HG03064 (cell line): Measurements from ENCODE around the gene ATP5MC2.
"Not testable (repeated sequence)": the region's sequence is repeated elsewhere in the genome, so short reads cannot be mapped to it uniquely, and the experiment has no call there.

Source experiments
- ATAC-seq: cut with Tn5 transposase; IDR thresholded peaks from one replicate; pipeline ENCODE4 v1.9.1; 2021; ENCODE audit warnings: low read depth; ENCODE audit not compliant: unreplicated experiment

Gene ATP5MC2

GRCh38 chr12:53695152-53696145, 19.6 kb upstream of the ATP5MC2 start:
- ATAC-seq, result no peak

DNA sequence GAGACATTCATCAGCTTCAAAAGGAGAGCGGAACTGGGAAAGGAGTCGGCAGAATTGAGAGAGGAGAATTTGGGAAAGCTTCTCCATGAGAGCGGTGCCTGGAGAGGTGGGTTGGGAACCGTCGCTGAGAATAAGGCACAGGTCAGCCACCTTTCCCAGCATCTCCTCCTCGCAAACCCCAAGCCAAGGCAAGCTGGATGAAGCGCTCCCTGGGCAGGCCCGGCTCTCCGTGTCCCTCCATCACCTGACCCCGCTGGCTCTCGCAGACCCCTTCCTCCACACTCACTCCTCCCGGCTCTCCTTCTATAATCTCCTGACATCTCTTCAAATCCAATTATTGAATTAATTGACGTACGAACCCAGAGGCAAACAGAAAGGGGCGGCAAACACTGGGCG, 18.9 kb upstream of the ATP5MC2 start:
- no peak for ATAC-seq

GRCh38 chr12:53688134-53688533, 12.3 kb upstream of the ATP5MC2 start:
- ATAC-seq, result no peak

GRCh38 chr12:53686436-53686835, 10.6 kb upstream of the ATP5MC2 start:
- no peak for ATAC-seq

- ATAC-seq, result no peak
Measured at GRCh38 chr12:53684654-53685220, 8.9 kb upstream of the ATP5MC2 start.

DNA sequence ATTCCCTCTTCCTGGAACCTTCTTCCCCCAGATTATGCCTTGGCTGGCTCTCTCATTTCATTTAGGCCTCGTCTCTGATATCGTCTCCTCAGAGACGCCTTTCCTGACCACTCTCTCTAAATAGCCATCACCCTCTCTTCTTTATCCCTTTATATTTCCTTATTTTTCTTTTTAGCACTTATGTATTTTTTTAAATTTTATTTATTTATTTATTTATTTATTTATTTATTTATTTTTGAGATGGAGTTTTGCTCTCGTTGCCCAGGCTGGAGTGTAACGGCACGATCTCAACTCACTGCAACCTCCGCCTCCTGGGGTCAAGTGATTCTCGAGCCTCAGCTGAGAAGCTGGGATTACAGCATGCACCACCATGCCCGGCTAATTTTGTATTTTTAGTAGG, 8.1 kb upstream of the ATP5MC2 start:
- ATAC-seq, result no peak

- no peak for ATAC-seq
Measured at GRCh38 chr12:53683494-53683893, 7.6 kb upstream of the ATP5MC2 start.

GRCh38 chr12:53680061-53680460, 4.2 kb upstream of the ATP5MC2 start:
- ATAC-seq, result not testable (repeated sequence)

DNA sequence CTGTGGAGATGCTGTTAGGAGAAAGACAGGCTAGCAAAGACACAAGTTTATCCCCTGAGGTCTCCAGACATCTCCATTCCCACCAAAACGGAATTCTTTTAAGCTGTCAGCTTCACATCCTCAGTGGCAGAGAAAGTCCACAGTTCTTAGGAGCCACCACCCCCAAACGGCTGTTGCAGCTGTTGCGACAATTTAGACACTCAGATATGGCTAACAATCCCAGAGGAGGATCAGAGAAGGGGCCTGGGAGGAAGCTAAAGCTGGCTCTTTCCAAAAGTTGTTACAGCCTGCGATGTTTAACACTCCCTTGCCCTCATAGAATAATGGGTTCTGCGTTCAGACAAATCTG, 1.9 kb upstream of the ATP5MC2 start:
- no peak for ATAC-seq

GRCh38 chr12:53677016-53677799, 1.3 kb upstream of the ATP5MC2 start:
- ATAC-seq, result no peak

DNA sequence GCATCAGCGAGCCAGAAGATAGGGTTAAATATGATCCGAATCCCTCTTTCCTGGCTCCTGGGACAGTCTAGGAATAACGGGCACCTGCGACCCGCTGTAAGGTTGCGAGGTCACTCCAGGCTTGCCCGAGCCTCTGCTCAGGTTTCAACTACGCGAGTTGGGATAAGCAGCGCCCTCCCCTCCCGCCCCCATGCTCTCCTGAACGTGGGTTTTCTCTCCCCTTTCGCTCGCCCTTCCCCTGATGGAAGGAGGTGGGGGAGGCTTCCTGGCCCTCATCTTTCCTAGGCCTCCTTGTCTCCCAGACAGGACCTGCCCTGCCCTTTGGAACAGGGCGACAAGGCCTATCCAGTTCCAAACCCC, 753 bp upstream of the ATP5MC2 start:
- no peak for ATAC-seq

DNA sequence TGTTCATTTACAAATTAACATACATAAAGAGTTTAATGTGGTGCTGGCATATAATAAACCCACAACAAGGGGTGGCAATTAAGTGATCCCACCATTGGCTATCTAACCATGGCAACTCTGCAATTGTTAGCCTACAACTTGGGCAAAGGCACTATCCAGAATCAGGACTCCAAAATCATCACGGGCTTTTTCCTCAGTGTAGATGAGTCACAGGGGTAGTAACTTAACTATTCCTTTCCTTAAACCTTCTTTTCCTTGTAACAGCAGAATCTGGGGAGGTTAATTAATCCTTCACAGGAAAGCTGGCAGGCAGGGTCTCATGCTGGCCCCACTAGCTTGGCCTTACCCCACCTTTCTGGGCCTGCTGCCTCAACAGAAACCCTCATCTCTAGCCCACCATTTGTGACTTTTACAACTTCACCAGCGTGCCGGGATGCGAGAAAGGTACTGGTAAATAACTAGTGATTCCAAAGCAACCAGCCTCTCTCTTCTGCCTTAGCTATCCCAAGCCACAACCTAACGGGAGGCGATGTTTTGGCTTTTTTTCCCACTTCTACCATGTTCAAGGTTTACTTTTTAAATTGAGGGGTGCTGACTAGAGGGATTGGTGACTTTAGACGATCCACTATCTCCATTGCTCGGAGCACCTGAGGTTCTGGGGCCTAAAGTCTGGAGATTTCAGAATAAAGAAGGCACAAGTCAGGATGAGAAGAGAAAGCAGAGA, 744 bp downstream of the ATP5MC2 start:
- ATAC-seq, result no peak

GRCh38 chr12:53670971-53671370, 4.9 kb downstream of the ATP5MC2 start:
- no peak for ATAC-seq

DNA sequence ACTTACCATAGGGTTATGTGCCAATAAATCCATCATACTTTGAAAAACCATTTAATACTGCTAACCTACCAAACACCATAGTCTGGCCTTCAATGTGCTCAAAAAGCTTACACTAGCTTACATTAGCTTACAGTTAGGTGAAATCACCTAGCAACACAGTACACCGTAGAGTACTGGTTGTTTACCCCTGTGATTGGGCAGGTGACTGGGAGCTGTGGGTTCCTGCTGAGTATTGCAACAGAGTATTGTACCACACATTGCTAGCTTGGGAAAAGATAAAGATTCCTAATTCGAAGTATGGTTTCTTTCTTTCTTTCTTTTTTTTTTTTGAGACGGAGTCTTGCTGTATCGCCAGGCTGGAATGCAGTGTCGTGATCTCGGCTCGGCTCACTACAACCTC, 5.6 kb downstream of the ATP5MC2 start:
- ATAC-seq, result no peak

DNA sequence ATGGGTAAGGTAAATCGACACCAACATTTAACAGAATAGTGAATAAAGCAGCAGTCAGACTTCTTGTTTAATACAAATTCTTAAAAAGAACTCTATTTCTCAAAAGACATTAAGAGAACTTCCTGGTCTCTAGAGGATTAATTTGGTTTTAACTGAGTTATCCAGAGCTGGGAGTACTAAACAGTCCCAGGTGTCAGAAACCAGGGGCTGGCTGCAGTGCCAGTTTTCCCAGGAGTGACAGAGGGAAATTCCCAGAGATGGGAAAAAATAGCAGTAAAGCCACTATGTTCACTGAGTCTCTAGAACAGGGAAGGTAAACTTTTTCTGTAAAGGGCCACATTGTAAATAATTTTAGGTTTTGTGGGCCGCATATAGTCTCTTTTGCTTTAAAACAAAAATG, 8.8 kb downstream of the ATP5MC2 start:
- no peak for ATAC-seq

DNA sequence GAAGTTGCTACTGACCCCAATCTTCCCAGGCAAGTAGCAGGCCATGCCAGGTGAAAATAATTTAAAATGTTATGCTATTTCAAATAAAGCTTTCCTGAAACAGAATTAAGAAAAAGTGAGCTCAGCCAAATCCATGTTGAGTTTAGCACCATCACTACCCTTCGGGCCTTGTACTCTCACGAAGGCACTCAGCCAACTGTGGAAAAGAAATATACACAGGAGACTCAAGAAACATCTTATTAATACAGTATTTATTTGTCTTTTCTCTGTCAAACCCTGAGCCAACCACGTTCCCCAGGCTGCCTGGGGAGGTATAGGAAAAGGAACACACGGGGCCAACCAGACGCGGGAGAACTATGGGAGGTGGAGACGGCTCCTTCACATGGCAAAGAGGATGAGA, 10.9 kb downstream of the ATP5MC2 start:
- no peak for ATAC-seq

DNA sequence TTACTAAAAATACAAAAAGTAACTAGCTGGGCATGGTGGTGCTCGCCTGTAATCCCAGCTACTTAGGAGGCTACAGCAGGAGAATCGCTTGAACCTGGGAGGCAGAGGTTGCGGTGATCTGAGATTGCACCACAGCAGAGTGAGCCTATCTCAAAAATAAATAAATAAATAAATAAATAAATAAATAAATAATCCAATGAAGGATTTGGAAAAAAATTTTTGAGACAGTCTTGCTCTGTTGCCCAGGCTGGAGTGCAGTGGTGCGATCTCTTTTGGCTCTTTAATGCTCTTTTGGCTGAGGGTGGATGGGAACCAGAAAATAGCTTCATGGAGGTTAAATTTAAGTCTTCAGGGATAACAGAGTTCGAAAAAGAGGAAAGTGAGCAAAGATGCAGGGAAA, 11.7 kb downstream of the ATP5MC2 start:
- no peak for ATAC-seq

DNA sequence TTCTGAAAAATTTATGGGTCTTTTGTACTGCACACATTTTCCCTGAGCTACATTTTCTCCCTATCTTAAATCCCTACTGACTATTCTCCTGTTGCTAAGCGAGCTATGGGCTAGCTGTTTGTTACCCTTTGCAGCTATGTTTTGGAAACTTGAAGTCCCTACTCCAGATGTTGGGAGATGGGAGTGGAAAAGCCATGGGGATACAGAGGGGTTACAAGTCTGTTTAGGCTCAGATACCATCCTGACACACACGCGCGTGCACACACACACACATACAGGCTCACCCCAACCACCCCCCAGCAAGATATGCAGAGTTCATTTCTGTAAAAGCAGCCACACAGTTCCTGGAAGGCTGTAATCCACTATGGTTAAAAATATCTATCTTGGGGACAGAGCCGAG, 15.8 kb downstream of the ATP5MC2 start:
- ATAC-seq, result no peak

- no peak for ATAC-seq
Measured at GRCh38 chr12:53659571-53659981, 16.3 kb downstream of the ATP5MC2 start.

DNA sequence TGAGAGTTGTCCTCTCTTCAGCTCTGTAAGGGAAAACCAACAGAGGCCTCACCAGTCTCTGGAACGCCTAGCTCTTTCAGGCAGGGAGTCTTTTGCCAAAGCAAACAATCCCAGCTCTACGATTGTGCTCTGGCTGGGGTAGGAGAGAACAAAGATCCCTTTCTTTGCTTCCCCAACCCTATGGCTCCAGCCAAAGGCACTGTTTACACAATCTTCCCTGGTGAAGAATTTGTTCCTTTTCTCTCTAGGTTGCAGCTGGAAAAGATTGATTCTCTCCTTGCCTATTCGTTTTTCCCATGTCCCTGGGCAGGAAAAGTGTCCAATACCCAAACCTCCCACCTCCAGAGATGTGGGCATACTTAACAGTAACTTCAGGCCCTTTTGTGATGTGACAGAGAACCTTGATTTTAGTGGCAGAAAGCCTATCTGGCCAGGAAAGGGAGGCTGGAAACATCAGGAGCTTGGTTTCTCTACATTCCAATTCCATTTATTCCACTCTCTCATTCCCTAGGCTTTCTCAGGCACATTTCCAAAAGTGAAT, 16.8 kb downstream of the ATP5MC2 start:
- no peak for ATAC-seq

- ATAC-seq, result no peak
Measured at GRCh38 chr12:53657041-53657440, 18.8 kb downstream of the ATP5MC2 start.
